ENCODE measurements around the gene TOLLIP. TPM values are rescaled to one million over a fixed set of nuclear protein-coding genes. Genes with fewer than 3 reads are reported as not detected.

Gene TOLLIP
- total and polyA plus RNA-seq, 2 of the 8 experiments (the other 6 are each of a cell fraction or from before 2014, with no cell fraction given) = 23.7 to 34.7 TPM

- 92% methylated on average over 14 of the region's 14 CpGs; no CpG with 5 or more reads in 1 of the 2 experiments for WGBS, 2 experiments (ENCODE audit: extremely low coverage in 1 of 2, insufficient coverage in 1 of 2, insufficient read length in 1 of 2, insufficient replicate concordance in 2 of 2, low coverage in 1 of 2, low lambda C conversion rate in 2 of 2, missing lambda C conversion rate in 1 of 2)
- no peaks in the 10 kb centered on the region for H3K27me3 ChIP-seq (replicated peaks in 1 of 4; ENCODE audit: control insufficient read depth in 3 of 4, extremely low read depth in 1 of 4, insufficient read depth in 3 of 4, low read length in 3 of 4)
- H4K8ac ChIP-seq (ENCODE audit: extremely low read depth, insufficient read depth, low read length) = peak overlapping the region; percentile 89; the same call in 1 of the 2 replicates
- H3K23me2 ChIP-seq (ENCODE audit: low read depth, low read length) = no peaks in the 10 kb centered on the region
- H2BK120ac ChIP-seq (replicated peaks; ENCODE audit: low read depth, low read length) = no peak overlapping the region
- H3K9me3 ChIP-seq (ENCODE audit: insufficient read depth in 2 of 2, low read depth in 1 of 2, low read length in 1 of 2) = no peaks in the 10 kb centered on the region
- H2BK5ac ChIP-seq (ENCODE audit: low read depth, low read length) = no peak overlapping the region; the same call in 1 of the 2 replicates
- DNase-seq (ENCODE audit: low read depth in 1 of 2, low spot score in 2 of 2) (no peak), FAIRE-seq (no peak)
- H3K18ac ChIP-seq (ENCODE audit: extremely low read depth, low read length) = no peak overlapping the region
- H2AFZ ChIP-seq (ENCODE audit: low read length) = no peak overlapping the region
- H3K36me3 ChIP-seq (ENCODE audit: control insufficient read depth in 2 of 4, insufficient read depth in 4 of 4, low read length in 3 of 4) = peaks cover 2 to 14% (median 11%) of the 10 kb centered on the region in 4 experiments; a peak in 6 of 8 replicates
- H3K27ac ChIP-seq (ENCODE audit: low read depth, low read length) = no peak overlapping the region
- CTCF ChIA-PET (ENCODE audit: partially characterized antibody) = no interaction called here
- H4K91ac ChIP-seq (replicated peaks; ENCODE audit: insufficient read length, low read length) = no peak overlapping the region
- H2BK20ac ChIP-seq (ENCODE audit: low read length) = no peak overlapping the region
- H4K5ac ChIP-seq (ENCODE audit: insufficient read length, low read depth, low read length) = no peak overlapping the region
- no peak overlapping the region for H3K4me2 ChIP-seq (ENCODE audit: insufficient read depth in 1 of 2, low read depth in 2 of 2, low read length in 2 of 2)
- no peak overlapping the region for H3K4ac ChIP-seq (replicated peaks; ENCODE audit: insufficient read length, low read depth, low read length)
- H3K14ac ChIP-seq (ENCODE audit: insufficient read length) = no peak overlapping the region
- H3K79me1 ChIP-seq (ENCODE audit: low read depth, low read length) = peaks cover 6% of the 10 kb centered on the region; the same call in 1 of the 2 replicates
- no peak overlapping the region for H3K56ac ChIP-seq (replicated peaks; ENCODE audit: insufficient read length, low read depth, low read length)
- no peaks in the 10 kb centered on the region; a peak in 1 of 7 replicates for H3K4me1 ChIP-seq (replicated peaks in 1 of 4; ENCODE audit: control insufficient read depth in 3 of 4, insufficient read depth in 4 of 4, low read length in 3 of 4)
- H3K79me2 ChIP-seq (ENCODE audit: control insufficient read depth in 1 of 2, insufficient read depth in 2 of 2, low read length in 2 of 2) = no peaks in the 10 kb centered on the region
- H3K9ac ChIP-seq (replicated peaks in 1 of 4; ENCODE audit: extremely low read depth in 1 of 4, low read depth in 3 of 4, low read length in 3 of 4) = peak overlapping the region in 1 of 4 experiments; percentile 30; a peak in 1 of 7 replicates
- no peak overlapping the region for H2AK5ac ChIP-seq (ENCODE audit: low read depth, low read length)
- no peak overlapping the region for H2BK15ac ChIP-seq (ENCODE audit: low read length)
- H2BK12ac ChIP-seq (ENCODE audit: low read depth, low read length) = no peak overlapping the region
- POLR2A ChIA-PET (ENCODE audit: partially characterized antibody) = no interaction called here
- peaks cover 0 to 13% of the 10 kb centered on the region in 2 experiments for H4K20me1 ChIP-seq (replicated peaks in 1 of 2; ENCODE audit: control insufficient read depth in 1 of 2, insufficient read depth in 2 of 2, low read length in 2 of 2)
- no peak overlapping the region for H3K4me3 ChIP-seq (ENCODE audit: extremely low read depth in 1 of 4, insufficient read depth in 2 of 4, low read depth in 3 of 4, low read length in 4 of 4)
- TF ChIP-seq BRCA1 (IDR thresholded peaks at IDR 0.05; ENCODE audit: low read depth, low read length) (no peak), CTBP2 (IDR thresholded peaks at IDR 0.05; ENCODE audit: borderline replicate concordance, insufficient read depth, insufficient read length, low read length) (no peak)
- H3K23ac ChIP-seq (ENCODE audit: insufficient read length) = no peak overlapping the region
These were observed 29.8 kb downstream of the TOLLIP start for GRCh38 chr11:1279674-1280055.
